PFSK-1 (cell line): Measurements from ENCODE around the gene SAMD13.

Experiments used
- POLR2AphosphoS5 ChIP-seq: IDR thresholded peaks from 2 replicates; pipeline ENCODE4 v1.6.1; 2012; ENCODE audit warnings: low read depth, mild to moderate bottlenecking, control low read depth, low read length, moderate library complexity
- SIN3A ChIP-seq: IDR thresholded peaks from 2 replicates; pipeline ENCODE4 v1.6.1; 2012; ENCODE audit warnings: mild to moderate bottlenecking, low read length, moderate library complexity, borderline replicate concordance; ENCODE audit not compliant: insufficient read depth
- TF ChIP-seq, protein P1 (sequence below), 2 experiments: IDR thresholded peaks; 2 replicates each; pipeline versions ENCODE4 v1.6.1 to v1.8.0; 2011 to 2012; ENCODE audit warnings: low read depth in 2 of 2, low read length in 2 of 2, control low read depth in 1 of 2, inconsistent platforms in 1 of 2, mild to moderate bottlenecking in 1 of 2, moderate library complexity in 1 of 2; ENCODE audit not compliant: insufficient read depth in 1 of 2

DNA sequence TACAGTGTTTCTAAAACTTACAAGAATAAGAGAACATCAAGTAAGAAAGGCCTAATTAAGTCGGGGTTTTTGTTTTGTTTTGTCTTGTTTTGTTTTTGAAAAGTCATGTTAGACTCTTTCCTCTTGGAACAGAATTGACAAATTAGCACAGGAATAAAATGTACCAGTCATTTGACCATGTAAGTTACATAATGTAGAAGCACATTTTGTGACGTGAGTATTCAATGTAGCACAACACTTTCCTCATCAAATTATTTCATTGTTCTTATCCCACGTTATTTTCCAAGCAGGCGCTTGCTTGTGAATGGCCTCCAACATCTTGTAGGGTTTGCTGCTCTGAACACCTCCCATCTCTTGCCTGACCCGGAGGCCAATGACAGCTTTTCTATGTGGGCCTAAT, 62.1 kb downstream of the SAMD13 start:
- TF ChIP-seq SIN3A (no peak), POLR2AphosphoS5 (no peak)
- TF ChIP-seq, protein P1, sequence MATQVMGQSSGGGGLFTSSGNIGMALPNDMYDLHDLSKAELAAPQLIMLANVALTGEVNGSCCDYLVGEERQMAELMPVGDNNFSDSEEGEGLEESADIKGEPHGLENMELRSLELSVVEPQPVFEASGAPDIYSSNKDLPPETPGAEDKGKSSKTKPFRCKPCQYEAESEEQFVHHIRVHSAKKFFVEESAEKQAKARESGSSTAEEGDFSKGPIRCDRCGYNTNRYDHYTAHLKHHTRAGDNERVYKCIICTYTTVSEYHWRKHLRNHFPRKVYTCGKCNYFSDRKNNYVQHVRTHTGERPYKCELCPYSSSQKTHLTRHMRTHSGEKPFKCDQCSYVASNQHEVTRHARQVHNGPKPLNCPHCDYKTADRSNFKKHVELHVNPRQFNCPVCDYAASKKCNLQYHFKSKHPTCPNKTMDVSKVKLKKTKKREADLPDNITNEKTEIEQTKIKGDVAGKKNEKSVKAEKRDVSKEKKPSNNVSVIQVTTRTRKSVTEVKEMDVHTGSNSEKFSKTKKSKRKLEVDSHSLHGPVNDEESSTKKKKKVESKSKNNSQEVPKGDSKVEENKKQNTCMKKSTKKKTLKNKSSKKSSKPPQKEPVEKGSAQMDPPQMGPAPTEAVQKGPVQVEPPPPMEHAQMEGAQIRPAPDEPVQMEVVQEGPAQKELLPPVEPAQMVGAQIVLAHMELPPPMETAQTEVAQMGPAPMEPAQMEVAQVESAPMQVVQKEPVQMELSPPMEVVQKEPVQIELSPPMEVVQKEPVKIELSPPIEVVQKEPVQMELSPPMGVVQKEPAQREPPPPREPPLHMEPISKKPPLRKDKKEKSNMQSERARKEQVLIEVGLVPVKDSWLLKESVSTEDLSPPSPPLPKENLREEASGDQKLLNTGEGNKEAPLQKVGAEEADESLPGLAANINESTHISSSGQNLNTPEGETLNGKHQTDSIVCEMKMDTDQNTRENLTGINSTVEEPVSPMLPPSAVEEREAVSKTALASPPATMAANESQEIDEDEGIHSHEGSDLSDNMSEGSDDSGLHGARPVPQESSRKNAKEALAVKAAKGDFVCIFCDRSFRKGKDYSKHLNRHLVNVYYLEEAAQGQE (IDR thresholded peaks at IDR 0.05; ENCODE audit: insufficient read depth in 1 of 2, low read depth in 2 of 2, low read length in 2 of 2), result no peak
